ENCODE data around the gene C1orf94.

Gene C1orf94

DNA sequence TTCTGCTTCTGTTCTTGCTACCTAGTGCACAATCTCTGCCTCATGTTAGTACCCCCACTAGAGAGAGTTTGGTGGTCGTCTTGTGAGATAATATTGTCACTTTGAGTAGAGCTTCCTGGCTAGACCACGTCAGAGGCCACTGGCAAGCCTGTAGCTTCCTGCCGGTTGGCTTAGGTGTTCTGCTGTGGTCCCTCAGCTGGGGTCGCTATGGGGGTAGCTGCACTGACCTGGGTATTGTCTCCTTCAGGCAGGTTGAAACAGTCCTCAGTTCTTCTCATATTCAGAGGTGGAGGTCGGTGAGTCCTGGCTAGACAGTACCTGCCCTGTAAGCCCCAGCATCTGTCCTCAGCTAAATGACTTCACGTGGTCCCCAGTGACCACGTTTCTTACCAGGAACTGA, 86.2 kb downstream of the C1orf94 start:
- Histone ChIP-seq H2AFZ (no peak overlapping the region), H3K79me2 (no peaks in the 10 kb centered on the region), H3K27me3 (ENCODE audit: control insufficient read depth, insufficient read depth, low read length) (no peaks in the 10 kb centered on the region), H3K9ac (no peak overlapping the region), H3K4me2 (ENCODE audit: low read length) (no peak overlapping the region), H3K9me3 (ENCODE audit: control insufficient read depth, low read length) (no peaks in the 10 kb centered on the region), H3K36me3 (ENCODE audit: control insufficient read depth, insufficient read depth, low read length) (no peaks in the 10 kb centered on the region), H3K27ac (no peak overlapping the region), H3K4me3 (ENCODE audit: low read depth, low read length) (no peak overlapping the region), H3K4me1 (no peaks in the 10 kb centered on the region)
- TF ChIP-seq, protein P1, sequence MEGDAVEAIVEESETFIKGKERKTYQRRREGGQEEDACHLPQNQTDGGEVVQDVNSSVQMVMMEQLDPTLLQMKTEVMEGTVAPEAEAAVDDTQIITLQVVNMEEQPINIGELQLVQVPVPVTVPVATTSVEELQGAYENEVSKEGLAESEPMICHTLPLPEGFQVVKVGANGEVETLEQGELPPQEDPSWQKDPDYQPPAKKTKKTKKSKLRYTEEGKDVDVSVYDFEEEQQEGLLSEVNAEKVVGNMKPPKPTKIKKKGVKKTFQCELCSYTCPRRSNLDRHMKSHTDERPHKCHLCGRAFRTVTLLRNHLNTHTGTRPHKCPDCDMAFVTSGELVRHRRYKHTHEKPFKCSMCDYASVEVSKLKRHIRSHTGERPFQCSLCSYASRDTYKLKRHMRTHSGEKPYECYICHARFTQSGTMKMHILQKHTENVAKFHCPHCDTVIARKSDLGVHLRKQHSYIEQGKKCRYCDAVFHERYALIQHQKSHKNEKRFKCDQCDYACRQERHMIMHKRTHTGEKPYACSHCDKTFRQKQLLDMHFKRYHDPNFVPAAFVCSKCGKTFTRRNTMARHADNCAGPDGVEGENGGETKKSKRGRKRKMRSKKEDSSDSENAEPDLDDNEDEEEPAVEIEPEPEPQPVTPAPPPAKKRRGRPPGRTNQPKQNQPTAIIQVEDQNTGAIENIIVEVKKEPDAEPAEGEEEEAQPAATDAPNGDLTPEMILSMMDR (IDR thresholded peaks at IDR 0.05), result no peak

DNA sequence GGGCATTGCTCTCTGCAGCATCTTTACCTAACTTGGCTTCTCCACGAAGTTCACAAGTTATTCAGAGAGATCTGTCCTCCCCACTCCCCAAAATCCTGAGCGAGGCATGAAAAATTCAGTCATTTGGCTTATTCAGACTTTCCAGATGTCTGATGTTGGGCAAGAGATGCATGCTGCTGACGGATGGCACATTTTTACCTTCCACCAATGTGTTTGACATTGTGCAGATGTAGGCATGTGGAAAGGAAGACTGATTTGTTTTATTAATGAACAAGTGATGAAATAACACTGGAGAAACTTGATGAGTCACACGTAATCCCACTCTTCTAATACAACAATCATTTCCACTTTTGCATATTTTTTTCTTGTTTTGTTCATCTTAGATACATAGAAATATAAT, 86.7 kb downstream of the C1orf94 start:
- no peak overlapping the region for H3K27ac ChIP-seq
- H3K79me2 ChIP-seq, result no peaks in the 10 kb centered on the region
- H3K36me3 ChIP-seq (ENCODE audit: control insufficient read depth, insufficient read depth, low read length), result no peaks in the 10 kb centered on the region
- no peaks in the 10 kb centered on the region for H3K4me1 ChIP-seq
- no peak overlapping the region for H3K4me2 ChIP-seq (ENCODE audit: low read length)
- H3K27me3 ChIP-seq (ENCODE audit: control insufficient read depth, insufficient read depth, low read length), result no peaks in the 10 kb centered on the region
- TF ChIP-seq, protein P1 (IDR thresholded peaks at IDR 0.05), result no peak
- H3K4me3 ChIP-seq (ENCODE audit: low read depth, low read length), result no peak overlapping the region
- no peaks in the 10 kb centered on the region for H3K9me3 ChIP-seq (ENCODE audit: control insufficient read depth, low read length)
- no peak overlapping the region for H3K9ac ChIP-seq
- no peak overlapping the region for H2AFZ ChIP-seq

DNA sequence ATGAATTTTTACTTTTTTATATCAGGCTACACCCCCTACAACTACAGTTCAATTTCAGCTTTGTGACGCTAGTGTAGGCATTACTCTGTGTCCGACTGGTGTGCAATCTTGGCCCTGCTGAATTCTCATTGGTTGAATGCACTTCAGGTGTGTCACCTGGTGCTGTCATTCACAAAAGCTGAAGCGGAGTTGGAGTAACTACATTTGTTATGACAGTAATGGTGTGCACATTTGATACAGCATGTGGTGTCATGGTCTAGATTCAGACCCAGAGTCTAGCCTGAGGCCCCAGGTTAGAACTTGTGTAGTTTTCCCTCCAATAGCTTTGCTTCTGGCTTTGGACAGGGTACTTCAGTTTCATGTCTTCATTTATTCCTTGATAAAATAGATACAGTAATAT, 88.7 kb downstream of the C1orf94 start:
- H3K4me1 ChIP-seq, result no peaks in the 10 kb centered on the region
- H2AFZ ChIP-seq, result no peak overlapping the region
- TF ChIP-seq, protein P1 (IDR thresholded peaks at IDR 0.05), result no peak
- H3K9me3 ChIP-seq (ENCODE audit: control insufficient read depth, low read length), result no peaks in the 10 kb centered on the region
- H3K4me3 ChIP-seq (ENCODE audit: low read depth, low read length), result no peak overlapping the region
- H3K27ac ChIP-seq, result no peak overlapping the region
- no peaks in the 10 kb centered on the region for H3K27me3 ChIP-seq (ENCODE audit: control insufficient read depth, insufficient read depth, low read length)
- no peak overlapping the region for H3K4me2 ChIP-seq (ENCODE audit: low read length)
- no peaks in the 10 kb centered on the region for H3K79me2 ChIP-seq
- H3K36me3 ChIP-seq (ENCODE audit: control insufficient read depth, insufficient read depth, low read length), result no peaks in the 10 kb centered on the region
- H3K9ac ChIP-seq, result no peak overlapping the region

DNA sequence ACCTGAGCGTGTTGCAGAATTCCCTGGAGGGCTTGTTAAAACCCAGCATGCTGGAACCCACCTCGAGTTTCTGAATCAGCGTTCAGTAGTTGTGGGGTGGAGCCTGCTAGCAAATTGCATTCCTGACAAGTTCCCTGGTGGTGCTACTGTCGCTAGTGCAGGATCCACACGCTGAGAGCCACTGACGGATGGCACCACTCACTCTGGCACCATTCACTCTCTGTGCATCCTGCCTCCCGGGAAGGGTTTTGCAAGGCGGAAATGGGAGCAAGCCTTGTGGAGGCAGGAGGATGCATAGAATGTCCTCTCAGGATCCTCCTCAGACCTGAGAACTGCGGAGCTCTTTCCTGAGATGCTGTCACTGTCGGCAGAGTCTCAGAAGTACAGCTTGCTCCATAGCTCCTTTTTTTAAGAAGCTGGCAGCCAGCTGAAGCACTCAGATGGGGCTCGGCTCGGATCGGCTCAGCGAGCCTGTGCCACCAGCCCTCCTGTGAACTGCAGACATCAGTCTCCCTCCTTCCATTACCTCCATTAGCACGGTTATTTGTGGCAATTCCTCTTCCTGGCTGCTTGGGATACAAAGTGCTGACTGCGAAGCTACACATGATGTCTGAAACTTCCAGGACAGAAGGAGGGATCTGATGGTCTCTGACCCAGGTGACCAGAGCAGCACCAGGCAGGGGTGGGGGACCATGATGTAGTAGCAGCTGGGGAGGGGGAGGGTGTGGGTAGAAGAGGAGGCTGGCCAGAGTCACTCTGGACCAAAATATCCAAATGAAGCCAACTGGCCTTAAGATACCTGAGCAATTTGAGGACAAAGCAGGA, 89.6 kb downstream of the C1orf94 start:
- H3K9ac ChIP-seq, result no peak overlapping the region
- H2AFZ ChIP-seq, result no peak overlapping the region
- no peaks in the 10 kb centered on the region for H3K9me3 ChIP-seq (ENCODE audit: control insufficient read depth, low read length)
- H3K4me1 ChIP-seq, result no peaks in the 10 kb centered on the region
- H3K4me3 ChIP-seq (ENCODE audit: low read depth, low read length), result no peak overlapping the region
- TF ChIP-seq, protein P1 (IDR thresholded peaks at IDR 0.05), result no peak
- no peak overlapping the region for H3K4me2 ChIP-seq (ENCODE audit: low read length)
- H3K27ac ChIP-seq, result no peak overlapping the region
- H3K79me2 ChIP-seq, result no peaks in the 10 kb centered on the region
- no peaks in the 10 kb centered on the region for H3K36me3 ChIP-seq (ENCODE audit: control insufficient read depth, insufficient read depth, low read length)
- H3K27me3 ChIP-seq (ENCODE audit: control insufficient read depth, insufficient read depth, low read length), result no peaks in the 10 kb centered on the region

DNA sequence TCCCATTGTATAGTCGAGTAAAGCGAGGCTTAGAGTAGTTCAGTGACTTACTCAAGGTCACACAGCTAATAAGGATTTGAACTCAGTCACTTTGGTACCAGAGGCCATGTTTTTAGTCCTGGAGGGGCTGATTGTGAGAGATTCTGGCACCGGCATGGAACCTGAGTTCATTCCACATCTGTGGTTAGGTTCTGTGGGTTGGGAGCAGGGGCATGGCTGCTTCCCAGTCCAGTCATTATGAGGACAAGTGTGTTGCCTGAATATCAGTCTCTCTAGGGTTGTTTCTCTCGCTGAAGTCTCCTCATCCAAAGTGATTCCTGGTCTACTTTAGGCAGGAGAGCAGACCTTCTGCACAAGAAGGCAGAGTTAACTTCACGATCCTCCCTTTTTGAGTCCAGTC, 90.6 kb downstream of the C1orf94 start:
- Histone ChIP-seq H3K4me2 (ENCODE audit: low read length) (no peak overlapping the region), H3K27ac (no peak overlapping the region), H3K4me3 (ENCODE audit: low read depth, low read length) (no peak overlapping the region), H3K79me2 (no peaks in the 10 kb centered on the region), H2AFZ (no peak overlapping the region), H3K36me3 (ENCODE audit: control insufficient read depth, insufficient read depth, low read length) (no peaks in the 10 kb centered on the region), H3K4me1 (no peaks in the 10 kb centered on the region), H3K27me3 (ENCODE audit: control insufficient read depth, insufficient read depth, low read length) (no peaks in the 10 kb centered on the region), H3K9ac (no peak overlapping the region), H3K9me3 (ENCODE audit: control insufficient read depth, low read length) (no peaks in the 10 kb centered on the region)
- TF ChIP-seq, protein P1 (IDR thresholded peaks at IDR 0.05), result no peak
